Activated naive CD4-positive, alpha-beta T cell treated with anti-CD3 and anti-CD28 coated beads, Interleukin-2, amount 50 U/mL, for 72 hours (primary cell): ENCODE data around the gene NOMO2. TPM values are rescaled to one million over a fixed set of nuclear protein-coding genes. Genes with fewer than 3 reads are reported as not detected.
"Not testable (repeated sequence)": the region's sequence is repeated elsewhere in the genome, so short reads cannot be mapped to it uniquely, and the experiment has no call there.

ENCODE experiments used
- ATAC-seq, 2 donors: fragments of 150-1000 bp; cut with Tn5 transposase; 2 replicates each; pipeline ENCODE4 v1.10.0; 2021; ENCODE audit warnings: mild to moderate bottlenecking in 2 of 2, moderate library complexity in 2 of 2
- DNase-seq, 2 donors: peaks; one replicate each; pipeline ENCODE4 v3.0.0; 2021 to 2022; ENCODE audit warnings: low spot score in 2 of 2
- H3K27ac Mint-ChIP-seq, 2 donors: one replicate each; pipeline ENCODE4 v1.8.0; 2022; ENCODE audit warnings: mild to moderate bottlenecking in 2 of 2, mixed read lengths in 2 of 2
- H3K36me3 Mint-ChIP-seq, 2 donors: one replicate each; pipeline ENCODE4 v1.8.0; 2022; ENCODE audit warnings: mixed read lengths in 2 of 2
- H3K9me3 Mint-ChIP-seq, 2 donors: one replicate each; pipeline ENCODE4 v1.8.0; 2022; ENCODE audit warnings: mixed read lengths in 2 of 2
- total RNA-seq, 2 donors: library from RNA; stranded (reverse); gene quantifications; one replicate each; pipeline ENCODE4 v1.2.3, GENCODE V29; 2022

Gene NOMO2
- total RNA-seq: 10 to 100 TPM; 57.5 to 69.7 TPM

- DNase-seq (peak; percentile 85 to 96), ATAC-seq (peak; percentile 95)
- H3K36me3 Mint-ChIP-seq, H3K27ac Mint-ChIP-seq, H3K9me3 Mint-ChIP-seq: not testable (repeated sequence)
Measured at GRCh38 chr16:18561727-18562314, at the start of gene NOMO2. NOMO2 (minus strand) TSS chr16:18562097; CDS start chr16:18562040, 57 bp downstream.

- H3K27ac Mint-ChIP-seq, H3K36me3 Mint-ChIP-seq, DNase-seq, ATAC-seq, H3K9me3 Mint-ChIP-seq: not testable (repeated sequence)
Measured at GRCh38 chr16:18610147-18610803, 48.4 kb upstream of the NOMO2 start.

GRCh38 chr16:18608271-18608670, 46.4 kb upstream of the NOMO2 start:
- not testable (repeated sequence) for H3K27ac Mint-ChIP-seq, H3K9me3 Mint-ChIP-seq, H3K36me3 Mint-ChIP-seq, DNase-seq, ATAC-seq

GRCh38 chr16:18603572-18604246, 41.8 kb upstream of the NOMO2 start:
- DNase-seq, H3K27ac Mint-ChIP-seq, ATAC-seq, H3K9me3 Mint-ChIP-seq, H3K36me3 Mint-ChIP-seq: not testable (repeated sequence)

- DNase-seq, H3K27ac Mint-ChIP-seq, H3K9me3 Mint-ChIP-seq, H3K36me3 Mint-ChIP-seq, ATAC-seq: not testable (repeated sequence)
Measured at GRCh38 chr16:18598582-18598981, 36.7 kb upstream of the NOMO2 start.

GRCh38 chr16:18597734-18598133, 35.8 kb upstream of the NOMO2 start:
- H3K36me3 Mint-ChIP-seq, H3K9me3 Mint-ChIP-seq, H3K27ac Mint-ChIP-seq, ATAC-seq, DNase-seq: not testable (repeated sequence)

GRCh38 chr16:18597319-18597718, 35.4 kb upstream of the NOMO2 start:
- not testable (repeated sequence) for H3K9me3 Mint-ChIP-seq, ATAC-seq, H3K27ac Mint-ChIP-seq, H3K36me3 Mint-ChIP-seq, DNase-seq

- H3K9me3 Mint-ChIP-seq, DNase-seq, ATAC-seq, H3K27ac Mint-ChIP-seq, H3K36me3 Mint-ChIP-seq: not testable (repeated sequence)
Measured at GRCh38 chr16:18595796-18596195, 33.9 kb upstream of the NOMO2 start.

- not testable (repeated sequence) for H3K27ac Mint-ChIP-seq, H3K9me3 Mint-ChIP-seq, H3K36me3 Mint-ChIP-seq, DNase-seq
- peak; percentile 68 to 91 for ATAC-seq
Measured at GRCh38 chr16:18594880-18595279, 33.0 kb upstream of the NOMO2 start.

GRCh38 chr16:18593904-18594303, 32.0 kb upstream of the NOMO2 start:
- not testable (repeated sequence) for H3K27ac Mint-ChIP-seq, H3K9me3 Mint-ChIP-seq, H3K36me3 Mint-ChIP-seq, ATAC-seq, DNase-seq

GRCh38 chr16:18592982-18593381, 31.1 kb upstream of the NOMO2 start:
- H3K9me3 Mint-ChIP-seq, DNase-seq, ATAC-seq, H3K36me3 Mint-ChIP-seq, H3K27ac Mint-ChIP-seq: not testable (repeated sequence)

GRCh38 chr16:18591908-18592307, 30.0 kb upstream of the NOMO2 start:
- not testable (repeated sequence) for DNase-seq, H3K36me3 Mint-ChIP-seq, H3K27ac Mint-ChIP-seq, H3K9me3 Mint-ChIP-seq
- ATAC-seq: peak; percentile 52 to 56

- not testable (repeated sequence) for H3K27ac Mint-ChIP-seq, ATAC-seq
Measured at GRCh38 chr16:18591441-18591840, 29.5 kb upstream of the NOMO2 start.

GRCh38 chr16:18589806-18590205, 27.9 kb upstream of the NOMO2 start:
- H3K36me3 Mint-ChIP-seq, DNase-seq, H3K9me3 Mint-ChIP-seq, ATAC-seq, H3K27ac Mint-ChIP-seq: not testable (repeated sequence)

More at GRCh38 chr16:18591441-18591840, 29.5 kb upstream of the NOMO2 start:
- DNase-seq, H3K9me3 Mint-ChIP-seq, H3K36me3 Mint-ChIP-seq: not testable (repeated sequence)

GRCh38 chr16:18586560-18587540, 25.0 kb upstream of the NOMO2 start:
- H3K9me3 Mint-ChIP-seq, DNase-seq, H3K36me3 Mint-ChIP-seq, H3K27ac Mint-ChIP-seq, ATAC-seq: not testable (repeated sequence)

- H3K36me3 Mint-ChIP-seq, DNase-seq, ATAC-seq, H3K27ac Mint-ChIP-seq, H3K9me3 Mint-ChIP-seq: not testable (repeated sequence)
Measured at GRCh38 chr16:18585789-18586188, 23.9 kb upstream of the NOMO2 start.
